HTR-8/SVneo (cell line): Measurements from ENCODE around the gene KCNK3.

ENCODE experiments used
- DNase-seq: peaks from one replicate; pipeline ENCODE4 v3.0.0; 2011; ENCODE audit warnings: low spot score, mixed read lengths; ENCODE audit not compliant: insufficient read length
- FAIRE-seq: peaks from 2 replicates; lab custom pipeline; 2011; peaks lifted over from hg19 to GRCh38; lab: Jason Lieb, UNC

KCNK3 gene

GRCh38 chr2:26768759-26769088, 76.2 kb downstream of the KCNK3 start:
- DNase-seq (no peak), FAIRE-seq (no peak)

GRCh38 chr2:26769089-26769761, 76.7 kb downstream of the KCNK3 start:
- FAIRE-seq (no peak), DNase-seq (no peak)

GRCh38 chr2:26770986-26771586, 78.6 kb downstream of the KCNK3 start:
- FAIRE-seq: no peak
- no peak for DNase-seq

GRCh38 chr2:26772064-26773001, 79.8 kb downstream of the KCNK3 start:
- no peak for DNase-seq
- FAIRE-seq: no peak

GRCh38 chr2:26776195-26776800, 83.8 kb downstream of the KCNK3 start:
- no peak for FAIRE-seq
- no peak for DNase-seq

GRCh38 chr2:26778098-26778497, 85.6 kb downstream of the KCNK3 start:
- peak; percentile 46 for FAIRE-seq
- DNase-seq: no peak

- FAIRE-seq (no peak), DNase-seq (no peak)
These were observed 86.0 kb downstream of the KCNK3 start for GRCh38 chr2:26778507-26778906.

- FAIRE-seq (no peak), DNase-seq (no peak)
These were observed 87.8 kb downstream of the KCNK3 start for GRCh38 chr2:26780203-26780760.
